GM19455 (cell line): ENCODE results near the gene ARHGAP1.

Experiments used
- ATAC-seq: cut with Tn5 transposase; IDR thresholded peaks from one replicate; pipeline ENCODE4 v1.9.1; 2021; ENCODE audit not compliant: unreplicated experiment

Gene ARHGAP1

DNA sequence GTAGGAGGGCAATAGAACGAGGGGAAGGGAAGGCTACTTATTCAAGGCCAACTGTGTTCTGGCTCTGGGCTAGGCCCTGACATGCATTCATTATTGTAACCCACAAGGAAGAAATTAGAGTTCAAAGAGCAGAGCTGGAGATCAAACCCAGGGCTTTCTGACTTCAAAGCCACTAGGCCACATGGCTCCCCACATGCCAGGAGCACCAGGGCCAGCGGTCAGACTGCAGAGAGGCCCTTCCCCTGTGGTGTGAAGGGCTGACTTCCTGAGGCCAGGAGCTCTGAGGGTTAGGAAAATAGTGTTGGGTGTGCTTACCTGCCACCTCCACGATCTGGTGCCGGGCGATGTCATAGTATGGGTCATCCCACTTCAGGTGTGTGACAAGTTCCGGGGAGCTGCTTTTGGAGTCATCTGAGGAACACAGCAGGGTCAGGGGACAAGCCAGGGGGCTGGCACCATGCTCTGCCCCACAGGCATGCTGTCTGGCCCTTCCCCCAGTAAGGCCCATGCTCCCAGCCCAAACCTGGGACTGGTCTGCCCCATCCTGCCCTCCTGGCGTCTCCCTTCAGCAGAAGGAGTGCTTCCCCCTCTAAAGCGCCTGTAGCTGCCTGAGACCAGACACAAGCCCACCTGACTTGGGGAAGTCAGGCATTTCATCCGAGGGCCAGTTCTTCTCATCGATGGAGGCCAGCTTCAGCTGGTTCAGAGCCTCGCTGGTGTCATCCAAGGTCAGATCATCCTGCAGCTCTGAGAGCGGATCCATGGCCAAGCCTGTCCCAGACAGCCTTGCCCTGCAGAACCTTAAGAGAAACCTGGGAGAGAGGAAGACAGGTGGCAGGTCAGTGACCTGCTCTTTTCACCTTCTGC lies 4.8 kb downstream of the ARHGAP1 start:
- ATAC-seq, result no peak

DNA sequence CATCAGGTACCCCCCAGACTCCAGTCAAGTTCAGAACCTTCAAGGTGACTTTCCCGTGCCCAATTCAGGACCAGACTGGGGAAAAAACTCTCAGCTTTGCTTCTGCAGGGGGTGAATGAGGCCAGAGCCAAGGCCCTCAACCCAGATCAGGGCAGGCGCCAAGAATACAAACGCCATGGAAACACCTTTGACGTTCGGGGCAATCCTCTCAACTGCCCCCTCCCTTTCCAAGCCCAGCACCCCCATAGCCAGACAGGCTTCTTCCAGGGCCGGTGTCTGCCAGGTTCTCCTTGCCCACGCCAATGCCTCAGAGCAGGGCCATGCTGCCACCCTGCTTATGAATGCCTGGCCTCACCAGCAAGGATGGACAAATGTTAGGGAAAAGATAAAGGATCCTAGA lies 5.8 kb downstream of the ARHGAP1 start:
- no peak for ATAC-seq

DNA sequence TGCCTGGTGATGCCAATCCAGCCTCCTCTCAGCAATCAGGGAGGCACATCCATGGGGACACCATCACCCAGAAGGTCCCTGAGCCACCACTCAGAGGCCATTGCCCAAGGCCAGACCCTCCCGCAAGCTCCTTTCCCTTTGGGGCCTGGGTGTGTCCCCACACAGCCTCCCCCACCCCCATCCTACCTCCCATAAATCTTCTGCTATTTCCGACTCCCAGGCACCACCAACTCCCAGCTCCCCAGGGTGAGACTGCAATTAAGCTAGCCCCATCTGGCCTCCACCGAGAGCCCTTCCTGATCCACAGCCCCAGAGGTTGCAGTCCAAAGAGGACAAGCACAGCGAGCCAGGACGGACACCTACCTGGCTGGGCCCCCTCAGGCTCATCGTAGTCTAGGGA lies 6.3 kb downstream of the ARHGAP1 start:
- no peak for ATAC-seq

DNA sequence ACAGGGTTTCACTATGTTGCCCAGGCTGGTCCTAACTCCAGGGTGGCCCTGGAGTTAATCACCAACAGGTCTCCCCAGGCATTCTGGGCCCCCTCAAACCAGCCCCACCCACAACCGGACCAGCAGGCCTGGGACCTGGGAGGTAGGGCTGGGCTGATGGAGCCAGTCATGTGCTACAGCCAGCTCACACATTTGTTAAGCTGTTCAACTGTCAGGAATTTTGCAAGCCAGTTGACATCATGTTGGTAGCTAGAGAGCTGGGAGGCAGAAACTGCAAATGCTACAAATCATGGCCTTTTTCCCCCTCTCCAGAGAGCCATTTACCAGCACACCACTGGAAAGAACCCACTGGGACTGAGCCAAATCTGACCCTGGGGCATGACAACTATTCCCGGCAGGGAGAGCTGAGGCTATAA lies 6.8 kb downstream of the ARHGAP1 start:
- no peak for ATAC-seq

DNA sequence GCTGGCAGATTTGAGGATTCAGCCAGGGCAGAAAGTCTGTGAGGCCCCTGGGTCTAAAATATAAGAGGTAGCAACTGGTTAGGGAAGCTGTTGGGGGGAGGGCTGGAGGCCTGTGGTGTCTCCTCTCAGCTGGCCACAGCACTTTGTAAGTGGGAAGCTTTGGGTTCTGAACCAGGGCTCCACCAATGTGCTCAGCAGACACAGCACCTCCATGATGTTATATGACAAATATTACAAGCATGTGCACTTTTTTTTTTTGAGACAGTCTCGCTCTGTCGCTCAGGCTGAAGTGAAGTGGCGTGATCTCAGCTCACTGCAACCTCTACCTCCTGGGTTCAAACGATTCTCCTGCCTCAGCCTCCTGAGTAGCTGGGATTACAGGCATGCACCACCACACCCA lies 8.0 kb downstream of the ARHGAP1 start:
- ATAC-seq, result no peak

DNA sequence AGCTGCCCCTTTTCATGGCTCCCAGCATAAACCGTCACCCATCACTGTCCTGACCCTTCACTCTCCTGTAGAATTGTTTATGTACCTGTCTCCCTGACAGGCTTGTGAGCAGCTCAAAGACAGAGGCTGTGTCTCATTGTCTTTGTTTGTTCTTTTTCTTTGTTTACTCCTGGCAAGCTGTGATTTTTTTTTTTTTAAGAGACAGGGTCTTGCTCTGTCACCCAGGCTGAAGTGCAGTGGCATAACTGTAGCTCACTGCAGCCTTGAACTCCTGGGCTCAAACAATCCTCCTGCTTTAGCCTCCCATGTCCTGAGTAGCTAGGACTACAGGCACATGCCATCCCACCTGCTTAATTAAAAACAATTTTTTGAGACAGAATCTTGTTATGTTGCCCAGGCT lies 9.7 kb downstream of the ARHGAP1 start:
- ATAC-seq, result no peak

DNA sequence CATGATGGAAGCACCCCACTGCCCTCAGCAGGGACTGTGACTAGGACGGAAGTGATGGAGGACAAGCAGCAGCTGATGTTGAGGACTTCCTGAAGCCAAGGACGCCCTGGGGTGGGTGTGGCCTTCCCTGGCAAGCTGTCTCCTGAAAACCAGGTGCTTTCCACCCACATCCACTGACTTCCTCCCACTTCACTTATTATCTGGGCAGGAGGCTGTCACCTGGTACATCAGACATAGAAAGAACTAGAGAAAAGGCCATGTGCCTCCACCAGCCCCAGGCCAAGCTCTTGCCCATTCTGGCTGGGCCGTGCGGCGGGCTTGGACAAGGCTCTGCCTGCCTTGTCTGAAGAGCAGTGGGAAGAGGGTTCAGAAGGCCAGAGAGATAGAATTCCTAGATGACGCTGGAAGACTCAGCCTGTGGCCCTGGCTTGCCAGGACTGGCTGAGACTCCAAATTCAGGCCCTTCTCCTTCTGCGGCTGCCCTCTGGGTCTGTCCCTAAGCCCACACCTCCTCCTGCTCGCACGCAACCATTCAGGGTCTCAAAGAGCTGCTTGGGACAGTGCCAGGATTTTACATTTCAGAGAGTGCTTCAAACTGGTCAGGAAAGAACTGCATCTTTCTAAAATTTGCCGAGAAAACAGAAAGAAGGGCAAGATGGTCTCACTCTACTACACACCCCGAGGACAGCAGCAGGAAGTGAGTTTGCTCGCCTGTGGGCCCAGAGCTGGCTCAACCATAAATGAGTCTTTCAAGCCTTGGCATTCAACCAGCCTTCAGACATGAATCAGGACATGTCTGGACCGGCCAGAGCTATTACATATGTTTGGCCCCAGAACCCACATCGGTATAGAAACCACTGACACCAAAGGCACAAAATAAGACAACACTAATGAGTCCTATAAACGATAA lies 13.3 kb downstream of the ARHGAP1 start:
- no peak for ATAC-seq

DNA sequence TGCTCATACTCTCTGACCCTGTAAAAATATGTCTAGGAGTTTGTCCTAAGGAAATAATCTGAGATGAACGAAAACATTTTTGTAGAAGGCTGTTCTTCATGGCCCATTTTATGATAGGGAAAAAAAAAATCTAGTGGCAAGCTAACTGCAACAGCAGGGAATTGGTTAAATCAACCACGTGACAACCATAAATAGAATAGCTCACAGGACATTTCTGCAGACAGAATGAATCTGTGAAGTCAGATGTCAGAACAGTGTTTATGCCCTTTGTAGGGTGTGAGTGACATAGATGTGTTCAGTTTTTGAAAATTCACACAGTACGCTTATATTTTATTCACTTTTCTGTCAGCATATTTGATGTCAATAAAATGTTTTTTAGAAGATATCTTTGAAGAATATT lies 16.1 kb downstream of the ARHGAP1 start:
- ATAC-seq, result no peak

DNA sequence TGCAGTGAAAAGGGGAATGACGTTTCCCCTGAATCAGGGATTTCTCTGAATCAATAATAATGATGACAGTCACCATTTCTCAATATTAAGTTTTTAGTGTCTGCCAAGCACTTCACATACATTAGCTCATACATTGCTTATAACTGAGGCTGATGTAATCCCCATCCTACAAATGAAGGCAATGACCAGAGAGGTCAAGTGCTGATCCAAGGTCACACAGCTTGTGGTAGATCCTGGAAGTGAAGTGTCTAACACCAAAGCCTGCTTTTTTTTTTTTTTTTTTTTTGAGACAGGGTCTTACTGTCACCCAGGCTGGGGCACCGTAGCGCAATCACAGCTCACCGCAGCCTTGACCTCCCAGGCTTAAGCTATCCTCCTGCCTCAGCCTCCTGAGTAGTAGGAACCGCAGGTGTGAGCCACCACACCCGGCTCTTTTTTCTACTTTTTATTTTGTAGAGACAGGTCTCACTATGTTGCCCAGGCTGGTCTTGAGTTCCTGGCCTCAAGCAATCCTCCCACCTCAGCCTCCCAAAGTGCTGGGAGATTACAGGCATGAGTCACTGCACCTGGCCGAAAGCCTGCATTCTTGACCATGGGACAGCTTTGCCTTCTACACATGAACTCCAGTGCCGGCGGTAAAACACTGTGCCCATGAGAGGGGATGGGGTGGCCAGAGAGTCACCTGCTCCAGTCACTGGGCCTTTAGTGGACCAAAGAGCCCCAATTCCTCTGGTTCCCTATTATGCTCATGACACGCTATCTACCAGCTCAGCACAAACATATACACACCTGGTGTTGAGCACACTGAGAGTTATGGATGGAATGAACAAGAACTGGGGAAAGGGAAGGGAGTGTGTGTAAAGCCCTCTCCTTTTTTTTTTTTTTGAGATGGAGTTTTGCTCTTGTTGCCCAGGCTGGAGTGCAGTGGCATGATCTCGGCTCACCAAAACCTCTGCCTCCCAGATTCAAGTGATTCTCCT lies 17.4 kb downstream of the ARHGAP1 start:
- no peak for ATAC-seq

DNA sequence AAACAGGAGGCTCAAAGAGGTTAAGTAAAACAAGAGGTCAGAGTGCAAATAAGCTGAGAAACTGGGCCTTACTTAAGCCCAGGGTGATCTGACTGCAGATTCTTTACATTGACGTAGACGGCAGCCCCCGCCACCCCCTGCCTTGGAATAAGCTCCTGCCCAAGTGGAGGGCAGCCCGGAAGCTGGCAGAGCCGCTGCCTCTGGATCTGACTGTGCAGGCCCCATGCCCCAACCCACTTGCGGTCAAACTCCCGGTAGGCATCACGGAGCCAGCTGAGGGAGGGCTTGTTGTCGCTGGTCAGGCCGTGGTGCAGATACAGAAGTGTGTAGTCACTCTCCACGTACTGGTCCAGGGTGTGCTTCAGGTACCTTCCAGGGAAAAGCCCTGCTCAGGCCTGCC lies 18.6 kb downstream of the ARHGAP1 start:
- ATAC-seq, result no peak

DNA sequence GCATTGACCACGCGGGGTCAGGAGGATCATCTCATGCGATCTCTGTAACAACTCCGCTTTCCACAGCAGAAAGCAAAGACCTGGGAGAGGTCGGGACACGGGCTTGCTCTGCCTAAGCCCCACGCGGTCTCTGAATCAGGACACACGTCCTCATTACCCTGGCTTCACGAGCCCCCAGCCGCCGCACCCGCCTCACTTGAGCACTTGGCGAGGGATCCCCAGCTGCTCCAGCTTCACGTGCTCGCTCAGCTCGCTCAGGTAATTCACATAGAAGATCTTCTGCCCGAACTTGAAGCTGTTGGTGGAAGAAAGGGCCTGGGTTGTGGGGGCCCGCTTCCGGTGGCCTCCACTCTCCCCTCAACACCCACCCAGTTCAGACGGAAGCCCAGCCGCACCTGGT lies 19.6 kb downstream of the ARHGAP1 start:
- ATAC-seq, result no peak

DNA sequence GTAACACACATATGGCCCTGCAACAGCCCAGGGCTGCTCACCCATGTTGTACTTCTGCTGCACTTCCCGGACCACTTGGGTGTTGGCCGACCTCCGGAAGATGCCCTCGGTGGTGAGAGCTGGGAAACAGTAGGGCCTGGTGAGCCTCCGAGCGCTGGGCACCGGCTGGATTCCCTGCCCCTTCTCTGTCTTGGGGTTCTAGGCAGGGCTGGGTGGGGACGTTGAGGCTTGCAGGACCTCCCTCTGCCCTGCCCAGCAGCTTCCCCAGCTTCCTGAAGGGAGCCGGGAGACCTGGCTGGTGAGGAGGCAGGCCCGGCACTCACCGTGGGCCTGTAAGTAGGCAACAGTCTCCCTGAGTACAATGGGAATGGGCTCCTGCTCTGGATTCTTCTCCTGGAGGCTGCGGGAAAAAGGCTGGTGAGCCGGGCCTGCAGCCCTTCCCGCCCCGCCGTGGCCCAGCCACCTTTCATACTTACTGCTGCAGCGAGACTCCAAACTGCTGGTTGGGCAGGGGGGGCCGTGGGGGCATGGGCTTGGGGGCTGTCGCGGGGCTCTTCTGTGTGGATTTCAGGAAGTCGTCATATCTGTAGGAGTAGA lies 20.2 kb downstream of the ARHGAP1 start:
- no peak for ATAC-seq

DNA sequence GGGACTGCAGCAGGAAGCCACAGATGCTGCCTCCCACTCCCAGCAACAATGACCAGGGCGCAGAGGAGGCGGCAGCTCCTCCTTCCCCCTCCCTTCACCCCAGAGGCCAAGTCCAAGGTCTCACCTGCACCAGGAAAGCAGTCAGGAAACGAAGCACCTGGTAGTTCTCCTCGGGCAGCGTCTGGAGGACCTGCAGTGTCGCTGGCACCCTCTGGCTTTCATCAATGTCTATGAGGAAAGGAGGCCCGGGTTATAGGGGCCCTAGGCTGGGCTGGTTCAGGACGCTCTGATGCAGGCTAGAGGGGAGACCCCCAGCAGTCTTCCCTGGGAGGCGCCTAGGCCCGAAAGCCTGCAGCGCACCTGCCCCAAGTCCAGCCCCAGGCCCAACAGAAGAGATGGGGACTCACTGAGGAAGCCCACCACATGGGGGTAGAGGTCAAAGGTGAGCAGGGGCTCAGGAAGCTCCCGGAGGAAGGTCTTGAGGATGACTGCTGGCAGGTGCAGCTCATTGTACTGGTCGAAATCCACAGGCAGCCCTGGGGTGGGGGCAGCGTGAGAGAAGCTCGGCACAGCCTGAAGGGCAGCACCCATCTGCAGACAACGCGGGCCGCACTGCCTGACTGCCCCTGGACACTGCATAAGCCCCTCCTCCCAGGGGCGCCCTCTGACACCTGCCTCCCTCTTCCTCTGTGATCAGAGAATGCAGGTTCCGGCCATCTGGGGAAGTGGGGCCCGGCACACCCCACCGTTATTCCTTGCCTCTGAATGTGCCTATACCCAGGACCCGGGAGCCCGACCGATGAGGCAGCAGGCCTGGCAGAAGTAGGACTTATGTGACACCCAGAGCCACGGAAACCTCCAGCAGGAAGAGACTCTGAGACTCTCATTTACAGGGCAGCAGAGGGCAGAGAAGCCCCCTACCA lies 20.9 kb downstream of the ARHGAP1 start:
- ATAC-seq, result no peak

DNA sequence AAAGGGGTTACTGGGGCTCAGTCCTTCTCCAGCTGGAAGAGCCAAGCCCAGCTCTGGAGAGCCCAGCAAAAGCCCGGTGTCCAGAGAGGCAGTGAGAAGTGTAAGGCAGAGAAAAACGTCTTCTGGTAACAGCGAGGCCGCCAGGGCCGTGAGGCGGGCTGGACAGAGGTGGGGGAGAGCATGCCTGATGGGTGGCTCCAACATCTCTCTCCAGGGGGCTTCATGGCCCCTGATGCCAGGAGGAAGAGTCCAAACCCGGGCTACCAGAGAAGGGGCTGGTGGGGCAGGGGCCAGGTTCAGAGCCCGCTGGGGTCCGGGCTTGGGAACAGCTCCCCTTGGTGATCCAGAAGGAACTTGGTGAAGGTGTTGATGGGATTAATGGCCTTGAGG lies 21.7 kb downstream of the ARHGAP1 start:
- no peak for ATAC-seq

DNA sequence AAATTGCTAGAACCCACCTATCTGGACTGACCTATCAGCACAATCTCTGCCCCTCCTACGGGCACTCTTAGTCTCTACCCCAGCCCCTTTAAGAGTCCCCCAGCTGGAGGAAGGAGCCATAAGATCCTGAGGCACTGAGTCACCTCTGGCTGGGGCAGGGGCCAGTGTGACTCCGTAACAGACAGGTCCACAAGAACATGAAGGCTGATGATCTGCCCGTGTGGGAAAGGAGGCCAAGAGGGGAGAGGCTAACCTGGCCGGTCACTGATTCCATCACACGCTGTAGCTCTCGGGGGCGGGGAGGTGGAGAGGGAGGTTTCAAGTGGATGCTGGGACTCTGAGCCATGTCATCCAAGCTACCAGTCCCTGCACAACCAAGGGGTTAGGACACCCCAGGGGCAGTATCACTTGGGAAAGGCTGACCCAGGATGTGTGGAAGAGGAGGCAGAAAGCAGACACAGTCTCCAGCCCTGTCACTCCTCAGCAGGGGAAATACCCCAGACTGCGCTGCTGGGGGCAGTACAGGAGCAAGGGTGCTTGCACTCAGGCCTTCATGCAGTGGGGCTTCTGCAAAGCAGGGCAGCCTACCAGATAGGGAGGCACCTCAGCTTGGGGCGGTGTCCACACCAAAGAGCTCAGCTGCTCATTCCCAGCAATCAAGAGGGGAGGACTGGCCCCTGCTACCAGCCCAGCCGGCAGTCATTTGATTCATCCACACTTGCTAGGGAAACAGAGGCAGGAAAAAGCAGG lies 22.3 kb downstream of the ARHGAP1 start:
- no peak for ATAC-seq

DNA sequence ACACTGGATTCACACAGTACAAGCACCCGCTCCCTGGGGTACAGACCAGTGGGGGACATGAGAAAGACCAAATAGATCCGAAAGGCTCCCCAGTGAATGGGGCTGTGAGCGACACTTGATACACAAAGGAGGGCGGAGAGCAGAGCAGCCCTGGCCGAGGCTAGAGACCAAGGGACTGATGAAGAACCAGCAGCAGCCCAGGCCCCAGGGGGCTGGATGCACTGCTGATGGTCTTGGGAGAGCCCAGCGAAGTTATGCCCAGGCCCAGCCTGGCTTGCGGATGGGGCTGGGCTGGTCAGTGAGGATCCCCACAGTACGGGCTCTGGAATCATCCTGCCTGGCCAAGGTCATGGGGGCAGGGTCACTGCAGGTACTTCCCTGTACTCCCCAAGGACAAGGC lies 23.2 kb downstream of the ARHGAP1 start:
- no peak for ATAC-seq

DNA sequence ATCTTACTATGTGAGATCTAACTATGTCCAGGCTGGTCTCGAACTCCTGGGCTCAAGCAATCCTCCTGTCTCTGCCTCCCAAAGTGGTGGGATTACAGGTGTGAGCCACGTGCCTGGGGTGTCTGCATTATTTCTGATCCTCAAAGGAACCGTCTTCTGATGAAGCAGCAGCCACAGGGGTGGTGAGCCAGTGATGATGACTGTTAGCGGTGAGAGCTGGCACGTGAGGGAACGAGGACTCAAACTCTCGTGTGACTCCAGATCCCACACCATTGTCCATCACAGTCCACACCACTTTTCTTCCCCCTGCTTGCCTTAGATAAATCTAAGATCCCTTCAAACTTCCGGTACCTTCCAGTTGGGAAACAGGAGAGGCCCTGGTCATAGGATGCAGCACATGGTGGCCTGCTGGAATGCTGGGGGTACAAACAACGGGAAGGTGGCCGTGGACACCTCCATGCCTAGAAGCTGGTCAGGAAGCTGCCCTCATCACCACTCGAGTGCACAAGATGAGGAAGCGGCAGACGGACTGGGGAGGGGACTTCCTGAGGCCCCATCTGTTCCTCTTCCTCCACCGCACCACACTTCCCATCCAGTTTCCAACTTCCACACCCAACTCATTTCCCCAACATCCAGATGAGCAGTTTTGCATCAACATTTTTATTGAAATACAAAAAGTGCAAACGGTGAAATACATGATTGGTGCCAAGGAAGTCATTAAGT lies 23.8 kb downstream of the ARHGAP1 start:
- ATAC-seq, result no peak

DNA sequence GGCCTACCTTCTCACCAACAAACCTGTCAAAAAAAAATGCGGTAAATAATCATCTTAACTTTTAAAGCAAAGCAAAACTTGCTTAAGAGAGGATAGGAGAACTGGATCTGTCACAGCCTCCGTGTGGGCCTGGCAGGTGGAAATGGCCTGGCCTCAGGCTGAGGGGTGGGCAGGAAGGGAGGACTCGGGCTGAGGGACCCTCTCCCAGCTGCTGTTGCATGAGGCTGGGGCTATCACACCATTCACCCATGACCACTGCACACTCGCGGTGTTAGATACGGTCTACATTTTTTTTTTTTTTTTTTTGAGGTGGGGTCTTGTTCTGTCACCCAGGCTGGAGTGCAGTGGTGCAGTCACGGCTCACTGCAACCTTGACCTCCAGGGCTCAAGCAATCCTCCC lies 24.5 kb downstream of the ARHGAP1 start:
- ATAC-seq, result no peak
